ENCODE data around the gene CLCNKA.
A peak's percentile ranks its signal among the peaks of the same experiment; 100 is the strongest.
"Not testable (repeated sequence)": the region's sequence is repeated elsewhere in the genome, so short reads cannot be mapped to it uniquely, and the experiment has no call there.

CLCNKA gene

DNA sequence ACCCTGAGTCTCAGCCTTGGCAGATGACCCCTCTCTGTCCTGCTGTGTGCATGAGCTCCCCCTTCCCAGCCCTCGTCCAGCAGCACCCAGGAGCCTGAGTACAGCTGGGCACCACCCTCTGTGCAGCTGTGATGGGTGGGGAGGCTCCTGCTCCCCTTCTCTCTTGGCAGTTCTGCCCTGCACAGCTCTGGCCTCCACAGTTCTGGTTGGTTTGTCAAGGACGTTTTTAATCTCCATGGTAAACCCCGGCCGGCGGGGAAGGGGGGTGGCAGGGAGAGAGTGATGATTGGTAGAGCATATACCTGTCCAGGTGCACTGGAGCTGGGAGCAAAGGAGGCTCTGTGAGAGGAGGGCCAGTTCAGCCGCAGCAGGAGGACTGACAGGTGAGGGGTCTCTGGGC, at the start of gene CLCNKA:
Gene CLCNKA, plus strand, starts transcription at position 356 of the 400 bp plus-strand sequence. CDS start 584 bp downstream, outside the sequence.
- DNase-seq = no peak

DNA sequence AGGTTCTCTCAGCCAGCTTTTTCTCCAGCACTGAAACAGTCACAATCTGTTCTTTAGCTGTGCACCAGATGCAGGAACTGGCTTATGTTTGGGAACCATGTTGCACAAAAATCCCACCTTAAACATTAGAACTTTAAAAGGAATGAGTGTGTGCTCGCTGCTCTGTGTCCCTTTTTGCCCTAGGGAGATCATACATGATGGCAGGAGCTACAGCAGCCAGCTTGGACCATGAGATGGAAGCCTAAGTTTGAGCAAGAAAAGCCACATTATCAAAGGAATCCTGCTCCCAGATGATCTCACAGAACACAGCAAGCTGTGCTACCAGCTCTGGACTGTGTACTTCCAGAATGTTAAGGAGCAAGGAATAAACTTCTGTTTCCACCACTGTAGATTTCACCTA, 49.4 kb upstream of the CLCNKA start:
- DNase-seq = no peak

DNA sequence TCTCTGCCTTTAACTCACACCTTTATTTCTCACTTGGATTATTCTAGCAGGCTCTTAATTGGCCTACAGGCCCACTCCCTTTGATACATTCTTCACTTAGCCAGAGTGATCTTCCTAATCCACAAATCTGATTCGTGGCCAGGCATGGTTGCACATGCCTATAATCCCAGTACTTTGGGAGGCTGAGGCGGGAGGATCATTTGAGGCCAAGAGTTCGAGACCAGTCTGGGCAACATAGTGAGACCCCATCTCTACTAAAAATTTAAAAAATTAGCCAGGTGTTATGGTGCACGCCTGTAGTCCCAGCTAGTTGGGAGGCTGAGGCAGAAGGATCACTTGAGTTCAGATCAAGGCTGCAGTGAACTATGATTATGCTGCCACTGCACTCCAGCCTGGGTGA, 48.1 kb upstream of the CLCNKA start:
- DNase-seq = no peak

DNA sequence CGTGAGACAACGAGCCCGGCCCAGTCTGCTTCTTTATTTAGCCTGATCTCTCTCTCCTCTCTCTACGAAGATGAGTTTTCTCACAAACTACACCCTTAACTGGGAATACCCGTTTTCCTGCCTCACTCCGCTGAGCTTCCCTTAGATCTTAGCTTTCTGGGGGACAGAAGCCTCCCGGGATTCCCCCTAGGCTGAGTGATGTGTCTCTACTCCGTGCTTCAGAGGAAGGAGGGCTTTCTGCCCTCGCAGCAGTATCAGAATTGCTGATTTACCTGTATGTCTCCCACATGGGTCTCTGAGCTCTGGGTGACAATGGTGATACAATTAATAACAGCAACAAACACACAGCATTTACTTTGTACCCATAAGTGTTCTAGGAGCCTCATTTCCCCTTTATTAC, 47.0 kb upstream of the CLCNKA start:
- DNase-seq = no peak

DNA sequence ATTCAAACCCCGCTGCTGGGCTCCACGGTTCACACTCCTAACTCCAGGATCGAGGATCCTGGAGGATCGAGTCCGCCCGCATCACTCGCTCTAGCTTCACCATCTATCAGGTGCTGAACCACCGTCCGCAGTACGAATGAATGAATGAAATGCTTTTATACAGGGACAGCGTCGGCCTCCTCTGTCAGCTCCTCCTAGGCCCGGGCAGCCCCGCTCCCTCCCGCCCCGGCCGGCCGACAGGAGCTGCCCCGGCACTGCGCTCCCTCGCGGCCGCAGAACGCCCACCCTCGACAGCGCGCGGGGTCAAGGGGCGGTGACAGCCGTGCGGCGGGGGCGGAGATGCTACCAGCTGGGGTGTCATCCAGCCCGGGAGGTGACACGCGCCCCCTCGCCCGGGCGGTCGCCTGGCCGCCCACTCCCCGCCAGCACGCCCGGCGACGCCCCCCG, 46.5 kb upstream of the CLCNKA start:
- peak; percentile 48 for DNase-seq

DNA sequence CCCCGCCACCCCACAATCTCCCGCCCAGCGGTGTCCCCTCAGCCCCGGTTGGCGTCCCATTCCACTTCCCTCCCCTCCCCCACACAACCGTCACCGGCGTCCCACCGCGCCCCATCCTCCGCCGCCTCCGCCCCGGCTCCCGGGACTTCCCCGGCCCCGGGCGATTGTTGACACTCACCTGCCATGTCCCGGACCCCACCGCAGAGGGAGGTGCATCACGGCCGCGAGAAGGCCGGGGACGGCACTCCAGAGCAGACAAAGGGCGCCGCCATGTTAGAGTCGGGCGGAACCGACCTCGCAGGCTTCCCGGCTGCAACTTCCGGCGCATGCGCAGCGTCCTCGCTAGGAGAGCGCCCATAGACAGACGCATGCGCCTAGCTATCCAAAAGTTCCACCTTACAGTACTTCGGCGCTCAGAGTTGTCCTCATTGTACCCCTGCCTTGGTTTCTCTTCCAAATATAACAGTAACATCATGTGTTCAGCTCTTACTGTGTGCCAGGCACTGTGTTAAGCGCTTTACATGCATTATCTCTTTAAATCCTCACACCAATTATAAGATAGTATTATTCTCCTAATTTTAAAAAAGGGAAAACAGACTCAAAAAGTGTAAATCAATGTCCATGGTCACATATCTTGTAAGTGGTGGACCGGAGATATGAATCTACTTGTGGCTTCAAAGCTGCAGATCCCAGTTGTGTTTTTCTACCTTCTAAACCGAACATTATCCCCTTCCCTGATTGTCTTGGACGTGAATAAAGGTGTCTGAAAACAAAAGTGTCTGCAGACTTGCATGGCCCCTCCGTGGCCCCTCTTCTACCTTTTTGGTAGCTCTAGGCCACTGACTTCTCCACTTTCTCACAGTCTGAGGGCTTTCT, 45.8 kb upstream of the CLCNKA start, which contains the start of gene ZBTB17:
Gene ZBTB17, minus strand, starts transcription at position 297 of the 876 bp plus-strand sequence. CDS start 27,606 bp downstream, outside the sequence.
- peak; percentile 91 for DNase-seq

DNA sequence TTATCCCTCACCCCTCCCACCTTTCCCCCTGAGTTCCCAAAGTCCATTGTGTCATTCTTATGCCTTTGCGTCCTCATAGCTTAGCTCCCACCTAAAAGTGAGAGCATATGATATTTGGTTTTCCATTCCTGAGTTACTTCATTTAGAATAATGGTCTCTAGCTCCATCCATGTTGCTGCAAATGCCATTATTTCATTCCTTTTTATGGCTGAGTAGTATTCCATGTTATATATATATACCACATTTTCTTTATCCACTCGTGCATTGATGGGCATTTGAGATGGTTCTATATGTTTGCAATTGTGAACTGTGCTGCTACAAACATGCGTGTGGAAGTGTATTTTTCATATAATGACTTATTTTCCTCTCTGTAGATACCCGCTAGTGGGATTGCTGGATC, 43.9 kb upstream of the CLCNKA start:
- DNase-seq = not testable (repeated sequence)

DNA sequence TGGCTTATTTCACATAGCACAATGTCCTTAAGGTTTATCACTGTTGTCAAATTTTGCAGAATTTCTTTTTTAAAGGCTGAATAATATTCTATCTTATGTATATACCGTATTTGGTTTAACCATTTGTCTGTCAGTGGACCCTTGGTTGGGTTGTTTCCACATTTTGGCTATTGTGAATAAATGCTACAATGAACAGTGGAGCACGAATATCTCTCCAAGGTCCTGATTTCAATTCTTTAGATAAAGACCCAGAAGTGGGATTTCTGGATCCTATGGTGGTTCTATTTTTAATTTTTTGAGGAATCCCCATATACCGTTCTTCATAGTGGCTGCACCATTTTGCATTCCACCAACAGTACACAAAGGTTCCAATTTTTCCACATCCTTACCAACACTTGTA, 40.2 kb upstream of the CLCNKA start:
- no peak for DNase-seq

DNA sequence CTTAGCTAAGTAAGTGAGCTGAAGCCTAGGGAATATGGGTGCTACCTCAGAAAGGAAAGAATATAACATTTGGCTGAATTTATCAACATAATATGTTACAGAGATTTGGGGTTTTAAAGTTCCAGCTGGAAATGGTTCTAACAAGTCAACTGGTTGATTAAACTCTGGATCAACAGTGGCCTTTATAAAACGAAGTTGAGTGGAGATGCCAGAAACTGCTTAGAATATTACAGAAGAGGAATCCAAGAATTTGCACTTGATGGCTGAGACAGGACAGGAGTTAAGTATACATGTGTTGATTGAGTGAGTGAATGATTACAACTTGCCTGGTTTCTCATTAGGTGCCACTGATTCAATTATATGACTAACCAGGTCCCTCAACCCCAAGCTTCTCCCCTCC, 38.6 kb upstream of the CLCNKA start:
- DNase-seq = no peak

DNA sequence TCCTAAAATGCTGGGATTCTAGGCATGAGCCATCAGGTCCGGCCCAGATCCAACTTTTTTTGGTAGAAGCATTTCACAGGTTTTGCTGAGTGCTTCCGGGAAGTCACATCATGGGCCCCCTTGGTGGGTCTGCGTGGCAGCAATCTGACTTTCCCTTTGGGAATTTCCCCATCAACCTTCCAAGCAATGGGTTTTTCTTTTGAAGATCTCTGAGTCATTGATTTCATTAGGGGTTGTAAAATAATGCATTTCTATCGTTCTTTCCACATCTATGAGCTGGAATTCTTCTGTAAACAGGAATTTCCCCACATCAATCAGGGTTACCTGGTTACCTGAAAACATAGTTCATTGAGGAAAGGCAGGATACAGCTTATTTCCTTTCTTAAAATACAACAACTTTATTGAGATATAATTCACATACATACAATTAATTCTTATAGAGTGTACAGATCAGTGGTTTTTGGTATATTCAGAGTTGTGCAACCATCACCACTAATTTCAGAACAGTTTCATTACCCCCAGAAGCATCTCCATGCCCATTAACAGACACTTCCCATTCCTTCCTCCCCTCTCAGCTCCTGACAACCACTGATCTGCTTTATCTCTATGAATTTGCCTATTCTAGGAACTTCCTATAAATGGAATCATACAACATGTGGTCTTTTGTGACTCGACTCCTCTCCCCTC, 36.1 kb upstream of the CLCNKA start:
- no peak for DNase-seq

DNA sequence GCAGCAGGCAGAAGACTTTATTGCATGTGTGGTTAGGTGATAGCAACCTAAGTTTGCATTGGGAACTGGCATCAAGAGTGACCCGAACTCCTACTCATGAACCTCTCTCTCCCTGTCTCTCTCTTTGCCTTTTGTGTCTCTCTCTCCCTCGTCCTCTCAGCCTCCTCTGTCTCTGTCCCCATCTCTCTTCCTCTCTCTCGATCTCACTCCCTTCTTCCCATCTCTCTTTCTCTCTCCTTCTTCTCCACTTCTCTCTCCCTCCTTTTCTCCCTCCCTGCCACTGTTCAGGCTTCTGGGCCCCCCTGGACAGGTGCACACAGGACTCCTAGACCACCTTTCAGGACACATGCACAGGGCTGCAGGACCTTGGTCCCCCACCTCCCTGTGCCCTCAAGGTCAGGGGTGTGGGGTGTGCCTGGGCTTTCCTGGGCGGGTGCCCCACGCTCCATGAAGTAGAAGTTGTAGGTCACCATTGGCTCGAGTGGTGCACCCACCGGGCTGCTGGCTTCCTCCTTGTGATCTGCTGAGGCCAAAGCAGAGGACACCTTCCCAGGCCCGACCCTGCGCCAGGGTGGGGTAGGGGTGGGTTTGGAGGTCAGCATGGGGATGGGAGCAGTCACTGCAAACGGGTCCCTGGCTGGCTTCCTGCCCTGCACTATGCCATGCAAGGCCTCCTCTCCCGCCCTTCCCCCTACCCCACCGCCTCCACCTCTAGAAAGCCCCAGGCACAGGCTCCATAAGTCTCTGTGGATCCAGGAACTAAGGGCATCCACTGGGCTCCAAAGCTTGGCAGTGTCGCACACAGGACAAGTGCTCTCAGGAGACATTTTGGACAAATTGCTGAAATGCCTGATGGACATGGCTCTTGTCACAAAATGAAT, 32.7 kb upstream of the CLCNKA start:
- DNase-seq = no peak

DNA sequence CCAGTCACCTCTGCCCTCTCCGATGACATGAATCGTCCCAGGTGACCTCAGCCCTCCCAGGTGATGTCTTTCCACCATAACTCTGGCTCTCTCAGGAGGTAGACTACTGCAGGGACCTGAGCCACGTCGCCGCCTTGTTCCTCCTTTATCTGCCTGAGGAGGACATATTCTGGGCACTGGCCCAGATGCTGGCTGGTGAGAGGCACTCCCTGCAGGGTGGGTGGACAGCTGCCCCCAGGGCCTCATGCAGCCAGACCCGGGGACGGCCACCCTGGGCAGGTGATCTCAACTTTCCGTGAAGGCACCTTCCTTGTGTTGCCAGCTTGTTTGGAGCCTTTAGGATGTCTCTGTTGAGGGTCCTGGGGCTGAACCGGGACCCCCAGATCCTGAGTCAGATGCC, 32.1 kb upstream of the CLCNKA start:
- no peak for DNase-seq

DNA sequence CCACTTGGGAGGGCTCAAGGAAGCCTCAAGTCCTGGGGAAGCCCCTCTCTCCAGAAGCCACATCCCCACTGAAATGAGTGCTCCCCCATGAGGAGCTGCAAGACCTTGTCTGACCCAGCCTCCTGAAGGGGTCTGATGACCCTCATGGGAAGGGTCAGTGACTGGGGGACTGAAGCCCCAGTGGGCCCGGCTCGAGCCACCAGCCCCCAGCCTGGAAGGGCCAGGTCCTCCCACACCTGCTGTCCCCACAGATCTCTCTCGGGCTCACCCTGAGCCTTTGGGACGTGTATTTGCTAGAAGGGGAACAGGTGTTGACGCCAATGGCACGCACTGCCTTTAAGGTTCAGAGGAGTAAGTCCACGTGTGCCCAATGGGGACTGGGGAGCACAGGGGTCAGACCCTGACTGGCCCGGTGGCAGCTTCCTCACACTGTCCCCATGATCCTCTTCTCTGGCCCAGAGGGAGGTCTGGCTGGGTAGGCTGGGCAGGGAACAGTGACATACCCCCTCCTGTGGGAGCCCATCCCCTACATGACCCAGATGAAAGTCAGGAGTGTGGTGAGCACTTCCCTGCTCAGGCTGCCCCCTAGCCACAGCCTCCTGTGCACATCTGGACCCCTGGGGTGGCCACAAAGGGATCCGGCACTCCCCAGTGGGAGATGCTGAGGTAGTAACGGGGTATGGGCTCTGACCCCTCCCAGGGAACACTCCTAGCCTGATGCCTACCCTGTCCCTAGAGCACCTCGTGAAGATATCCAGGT, 30.2 kb upstream of the CLCNKA start:
- no peak for DNase-seq

DNA sequence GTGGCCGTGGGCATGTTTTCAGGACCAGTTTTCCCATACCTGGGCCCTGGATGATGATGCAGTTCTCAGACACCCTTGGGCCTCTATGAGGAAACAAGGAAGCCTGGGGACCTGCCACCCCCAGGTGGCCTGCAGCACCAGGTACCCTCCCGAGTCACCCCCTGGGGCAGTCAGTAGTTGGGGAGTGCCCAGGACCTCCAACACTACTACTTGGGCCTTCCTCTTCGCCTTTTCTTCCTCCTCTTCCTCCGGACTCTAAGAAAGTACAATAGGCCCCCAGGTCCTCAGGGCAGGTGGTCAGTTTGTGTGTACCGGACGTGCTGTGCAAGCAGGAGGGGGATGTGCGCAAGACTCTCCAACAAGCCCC, 29.7 kb upstream of the CLCNKA start:
- DNase-seq = no peak

DNA sequence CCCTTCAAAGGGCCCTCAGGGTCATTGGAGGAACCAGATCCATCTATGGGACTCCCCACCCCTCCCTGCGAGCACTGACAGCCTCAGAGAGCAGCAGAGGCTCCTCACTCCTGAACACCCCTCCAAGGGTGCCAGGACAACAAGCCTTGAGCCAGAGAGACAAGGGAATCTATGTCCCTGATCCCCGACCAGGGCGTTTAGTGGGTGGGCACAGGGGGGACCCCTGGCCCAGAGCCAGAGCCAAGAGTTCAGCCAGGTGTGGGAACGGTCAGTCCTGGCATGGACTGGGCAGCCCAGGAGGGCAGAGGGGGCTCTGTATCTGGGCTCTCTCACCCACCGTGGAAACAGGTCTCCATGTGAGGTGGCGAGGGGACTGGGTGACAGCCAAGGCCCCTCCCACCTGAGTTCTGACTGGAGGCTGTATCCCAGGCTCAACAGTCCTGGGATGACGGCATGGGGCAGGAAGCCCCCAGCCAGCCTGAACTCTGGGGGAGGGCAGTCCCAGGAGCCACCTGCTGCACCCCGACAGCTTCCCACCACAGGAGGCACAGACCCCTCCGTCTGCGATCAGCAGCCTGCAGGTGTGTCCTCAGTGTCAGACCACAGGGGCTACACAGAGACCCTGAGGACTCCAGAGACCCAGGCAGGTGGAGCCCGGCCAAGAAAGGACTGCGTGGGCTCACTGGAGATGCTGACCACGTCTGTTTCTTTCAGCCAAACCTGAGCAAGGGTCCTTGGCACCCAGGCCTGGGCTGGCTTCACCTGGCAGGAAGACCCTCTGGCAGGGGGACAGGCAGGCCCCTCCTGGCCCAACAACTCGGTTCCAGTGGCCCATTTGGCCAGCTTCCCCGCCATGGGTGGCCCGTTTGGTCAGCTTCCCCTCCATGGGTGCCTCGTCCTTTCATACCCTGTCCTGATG, 29.0 kb upstream of the CLCNKA start:
- no peak for DNase-seq

DNA sequence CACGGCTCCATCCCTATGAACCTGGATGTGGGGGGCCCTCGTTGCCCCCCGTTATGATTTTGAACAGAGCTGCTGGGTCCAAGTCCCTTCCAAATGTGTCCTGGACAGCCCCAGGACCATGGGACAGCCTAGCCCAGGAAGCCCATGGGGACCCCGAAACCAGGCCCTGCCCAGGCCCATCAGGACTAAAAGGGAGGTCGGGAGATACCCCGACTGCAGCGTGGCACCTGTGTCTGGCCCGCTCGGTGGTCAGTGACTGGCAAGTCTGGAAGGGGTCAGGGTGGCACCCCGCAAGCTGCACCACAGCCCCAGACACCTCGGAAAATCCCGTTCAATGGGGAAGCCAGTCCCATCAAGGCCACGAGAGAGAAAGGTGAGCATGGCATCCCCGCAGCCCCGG, 28.2 kb upstream of the CLCNKA start:
- DNase-seq = no peak

DNA sequence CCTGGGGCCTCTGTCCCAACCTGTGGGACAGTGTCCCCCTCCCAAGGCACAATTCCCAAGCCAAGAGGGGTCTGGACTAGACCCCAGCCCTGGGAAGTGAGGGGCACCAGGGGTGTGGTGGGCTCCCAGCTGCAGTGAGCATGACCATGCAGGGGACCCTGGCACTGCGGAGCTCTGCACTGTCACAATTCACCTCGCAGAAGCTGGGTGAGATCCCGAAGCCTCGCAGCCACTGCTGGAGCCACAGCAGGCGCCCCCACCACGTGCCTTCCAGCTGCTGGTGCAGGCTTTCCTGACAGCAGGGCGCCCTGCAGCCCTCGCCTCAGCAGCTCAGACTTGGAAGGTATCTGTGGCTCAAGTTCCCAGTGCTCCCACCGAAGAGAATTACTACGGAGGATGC, 27.8 kb upstream of the CLCNKA start:
- no peak for DNase-seq

DNA sequence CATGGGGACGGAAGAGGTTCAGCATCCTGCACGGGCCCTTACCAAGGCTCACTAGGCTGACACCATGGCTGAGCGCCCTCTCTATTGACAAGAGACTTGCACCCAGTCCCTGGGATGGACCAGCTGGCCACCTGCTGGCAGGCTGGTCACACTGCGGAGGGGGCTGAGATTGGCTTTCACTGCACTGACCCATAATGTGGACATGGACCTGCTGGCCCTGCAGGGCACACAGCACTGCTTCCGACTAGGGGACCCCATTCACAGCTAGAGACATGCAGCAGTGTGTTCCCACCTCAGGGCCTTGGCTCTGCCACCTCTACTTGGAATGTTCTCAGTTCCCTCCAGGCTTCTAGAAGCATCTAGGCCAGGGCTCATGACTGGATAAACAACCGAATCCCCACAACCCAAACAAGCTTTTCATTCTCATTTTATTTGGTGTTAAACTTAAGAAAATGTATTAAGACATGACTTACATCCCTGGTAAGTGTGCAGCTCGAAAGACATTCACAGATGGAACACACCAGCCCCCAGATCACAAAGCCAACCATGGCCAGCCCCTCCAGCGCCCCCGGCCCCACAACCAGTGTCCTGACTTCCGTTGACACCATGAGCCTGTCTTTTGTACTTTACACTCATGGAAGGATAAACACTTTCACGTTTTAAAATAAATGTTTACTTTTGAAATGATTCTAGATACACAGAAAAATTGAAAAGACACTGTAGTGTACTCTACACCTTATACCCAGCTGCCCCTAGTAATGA, 27.1 kb upstream of the CLCNKA start:
- DNase-seq = no peak

DNA sequence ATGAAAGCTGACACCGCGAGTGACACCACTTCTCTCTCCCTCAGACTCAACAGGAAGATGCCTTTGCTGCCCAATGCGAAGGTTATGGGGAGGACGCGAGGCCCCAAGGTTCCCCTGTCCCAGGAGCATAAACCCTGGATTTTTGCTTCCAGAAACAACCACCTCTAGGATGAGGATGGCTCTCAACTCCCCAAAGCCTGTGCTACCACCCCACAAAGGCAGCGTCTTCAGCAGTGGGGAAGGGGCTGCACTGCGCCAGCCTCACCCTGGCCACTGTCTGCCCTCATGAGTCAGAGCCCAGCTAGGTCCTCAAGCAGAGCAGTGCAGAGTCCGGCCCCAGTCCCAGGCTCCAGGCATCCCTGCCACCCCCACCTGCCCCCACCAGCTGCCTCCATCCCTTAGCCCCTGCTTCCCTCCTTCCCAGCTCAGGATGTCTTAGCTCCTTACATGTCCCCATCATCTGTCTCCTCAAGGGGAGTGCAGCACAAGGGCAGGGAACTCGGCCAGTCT, 24.7 kb upstream of the CLCNKA start:
- no peak for DNase-seq

DNA sequence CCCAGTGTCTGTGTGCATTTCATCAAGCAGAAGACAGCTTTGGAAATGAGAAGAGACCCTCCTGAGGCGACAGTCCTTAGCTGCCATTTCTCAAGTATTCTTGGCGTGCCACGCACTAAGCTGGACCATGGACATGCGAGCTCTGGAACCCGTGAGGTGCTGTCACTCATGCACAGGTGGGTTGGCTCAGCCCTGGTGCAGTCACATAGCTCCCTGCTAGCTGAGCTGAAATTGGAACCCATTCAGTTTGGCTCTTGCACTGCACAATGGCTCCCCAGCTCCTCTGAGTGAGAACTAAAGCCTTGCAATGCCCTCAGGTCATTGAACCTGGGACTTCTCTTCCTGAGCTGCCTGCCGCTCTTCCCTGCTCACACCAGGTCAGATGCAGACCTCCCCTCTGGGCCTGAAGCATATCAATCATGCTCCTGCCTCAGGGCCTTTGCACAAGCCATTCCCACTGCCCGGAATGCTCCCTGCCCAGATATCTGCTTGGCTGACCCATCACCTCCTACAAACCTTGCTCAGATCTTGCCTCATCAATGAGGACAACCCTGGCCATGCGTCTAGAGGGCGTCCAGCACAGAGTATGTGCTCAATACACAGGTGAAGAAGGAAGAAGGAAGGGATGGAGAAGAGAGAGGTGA, 24.1 kb upstream of the CLCNKA start:
- DNase-seq = no peak

Data from NCI-H2171 treated with DMSO at 0.1 percent for 48 hours (cell line).